Measurements from ENCODE around the gene MYBBP1A.
A peak's percentile ranks its signal among the peaks of the same experiment; 100 is the strongest.

The MYBBP1A gene

DNA sequence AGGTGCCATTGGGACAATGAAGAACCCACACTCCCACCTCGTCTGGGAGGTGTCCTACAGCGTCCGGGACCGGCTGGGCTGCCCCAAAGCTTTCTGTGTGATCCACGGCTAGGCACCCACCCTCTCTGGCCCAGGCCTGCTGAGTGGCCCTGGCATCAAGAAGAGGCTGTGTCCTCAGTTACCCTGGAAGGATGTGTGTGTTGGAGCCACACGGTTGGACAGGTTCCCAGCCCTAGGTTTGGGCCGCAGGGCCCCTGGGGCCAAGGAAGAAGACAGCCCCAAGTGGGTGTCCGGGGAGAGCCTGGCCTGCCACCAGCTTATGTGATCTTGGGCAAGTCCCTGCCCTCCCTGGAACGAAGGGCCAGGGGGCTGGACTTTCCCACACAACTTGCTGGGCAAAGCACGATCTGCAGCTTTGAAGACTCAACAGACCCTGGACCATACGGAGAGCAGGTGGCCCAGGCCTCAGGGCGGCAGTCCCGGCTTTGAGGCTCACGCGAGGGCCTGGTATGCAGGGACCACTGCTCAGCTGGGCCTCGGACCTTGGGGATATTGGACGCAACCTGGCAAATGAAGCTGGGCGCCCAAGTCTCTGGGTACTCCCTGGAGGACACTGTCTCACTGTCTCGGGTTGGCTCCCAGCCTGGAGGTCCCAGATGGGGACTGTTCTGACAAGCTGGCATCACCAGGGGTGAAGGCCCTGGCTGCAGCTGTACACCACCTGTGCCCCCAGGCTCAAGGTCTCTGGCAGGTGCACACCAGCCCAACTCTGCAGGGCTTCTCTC, 17.5 kb downstream of the MYBBP1A start:
- H3K27ac ChIP-seq, result peak overlapping the region; percentile 15; the same call in 1 of the 2 replicates
- TF ChIP-seq ZFX (IDR thresholded peaks at IDR 0.05; ENCODE audit: borderline replicate concordance), result no peak
- TF ChIP-seq, protein P1, sequence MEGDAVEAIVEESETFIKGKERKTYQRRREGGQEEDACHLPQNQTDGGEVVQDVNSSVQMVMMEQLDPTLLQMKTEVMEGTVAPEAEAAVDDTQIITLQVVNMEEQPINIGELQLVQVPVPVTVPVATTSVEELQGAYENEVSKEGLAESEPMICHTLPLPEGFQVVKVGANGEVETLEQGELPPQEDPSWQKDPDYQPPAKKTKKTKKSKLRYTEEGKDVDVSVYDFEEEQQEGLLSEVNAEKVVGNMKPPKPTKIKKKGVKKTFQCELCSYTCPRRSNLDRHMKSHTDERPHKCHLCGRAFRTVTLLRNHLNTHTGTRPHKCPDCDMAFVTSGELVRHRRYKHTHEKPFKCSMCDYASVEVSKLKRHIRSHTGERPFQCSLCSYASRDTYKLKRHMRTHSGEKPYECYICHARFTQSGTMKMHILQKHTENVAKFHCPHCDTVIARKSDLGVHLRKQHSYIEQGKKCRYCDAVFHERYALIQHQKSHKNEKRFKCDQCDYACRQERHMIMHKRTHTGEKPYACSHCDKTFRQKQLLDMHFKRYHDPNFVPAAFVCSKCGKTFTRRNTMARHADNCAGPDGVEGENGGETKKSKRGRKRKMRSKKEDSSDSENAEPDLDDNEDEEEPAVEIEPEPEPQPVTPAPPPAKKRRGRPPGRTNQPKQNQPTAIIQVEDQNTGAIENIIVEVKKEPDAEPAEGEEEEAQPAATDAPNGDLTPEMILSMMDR (IDR thresholded peaks at IDR 0.05), result no peak

DNA sequence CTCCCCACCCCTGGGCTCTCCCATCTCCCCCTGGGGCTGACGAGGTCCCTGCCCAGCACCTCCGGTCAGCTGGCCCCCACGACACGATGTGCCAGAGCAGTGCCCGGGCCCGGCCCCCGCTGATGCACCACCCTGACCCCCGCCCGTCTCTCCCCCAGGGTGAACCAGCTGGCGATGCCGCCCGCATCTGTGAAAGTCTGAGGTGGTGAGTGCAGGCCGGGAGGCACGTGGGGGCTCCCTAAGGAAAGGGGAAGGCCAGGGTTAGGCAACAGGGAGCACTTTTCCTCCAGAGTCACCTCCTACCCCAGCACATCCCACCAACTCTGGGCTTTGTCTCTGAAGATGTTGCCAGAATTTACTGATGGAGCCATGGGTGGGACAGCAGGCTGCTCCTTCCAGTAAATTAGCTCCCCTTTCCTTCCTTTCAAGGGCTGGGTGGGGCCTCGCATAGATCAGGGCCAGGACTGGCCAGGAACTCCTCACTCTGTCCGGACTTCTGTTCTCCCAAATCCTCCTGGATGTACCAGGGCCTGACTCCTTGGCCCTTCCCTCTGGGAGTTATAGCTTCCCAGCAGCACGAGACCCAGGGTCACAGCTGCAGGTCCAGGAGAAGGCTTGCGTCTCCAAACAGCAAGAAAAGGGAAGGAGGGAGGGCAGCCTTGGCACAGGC, 18.3 kb downstream of the MYBBP1A start:
- TF ChIP-seq, protein P1 (IDR thresholded peaks at IDR 0.05), result no peak
- TF ChIP-seq ZFX (IDR thresholded peaks at IDR 0.05; ENCODE audit: borderline replicate concordance), result no peak
- H3K27ac ChIP-seq, result peak overlapping the region; percentile 15; the same call in 1 of the 2 replicates

DNA sequence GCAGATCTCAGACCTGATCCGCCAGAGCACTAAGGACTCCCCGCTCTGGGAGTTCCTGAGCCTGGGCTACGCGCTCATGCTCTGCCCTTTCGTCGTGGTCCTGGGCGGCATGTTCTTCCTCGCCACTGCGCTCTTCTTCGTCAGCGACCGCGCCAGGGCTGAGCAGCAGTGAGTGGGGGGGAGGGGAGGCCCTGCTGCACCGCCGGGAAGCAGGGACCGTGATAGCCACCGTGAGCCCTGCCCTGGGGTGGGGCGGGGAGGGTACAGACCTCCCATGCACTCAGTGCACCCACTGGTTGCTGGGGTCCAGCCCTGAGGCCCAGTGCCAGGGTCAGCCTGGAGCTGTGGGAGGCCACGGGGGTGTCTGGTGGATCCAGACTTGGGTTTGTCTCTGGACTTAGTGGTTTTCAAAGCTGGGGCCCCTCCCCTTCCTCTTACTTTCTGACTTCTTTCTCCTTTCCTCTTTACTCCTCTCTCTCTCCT, 18.9 kb downstream of the MYBBP1A start:
- no peak overlapping the region for H3K27ac ChIP-seq
- TF ChIP-seq ZFX (IDR thresholded peaks at IDR 0.05; ENCODE audit: borderline replicate concordance), result no peak
- TF ChIP-seq, protein P1 (IDR thresholded peaks at IDR 0.05), result no peak

DNA sequence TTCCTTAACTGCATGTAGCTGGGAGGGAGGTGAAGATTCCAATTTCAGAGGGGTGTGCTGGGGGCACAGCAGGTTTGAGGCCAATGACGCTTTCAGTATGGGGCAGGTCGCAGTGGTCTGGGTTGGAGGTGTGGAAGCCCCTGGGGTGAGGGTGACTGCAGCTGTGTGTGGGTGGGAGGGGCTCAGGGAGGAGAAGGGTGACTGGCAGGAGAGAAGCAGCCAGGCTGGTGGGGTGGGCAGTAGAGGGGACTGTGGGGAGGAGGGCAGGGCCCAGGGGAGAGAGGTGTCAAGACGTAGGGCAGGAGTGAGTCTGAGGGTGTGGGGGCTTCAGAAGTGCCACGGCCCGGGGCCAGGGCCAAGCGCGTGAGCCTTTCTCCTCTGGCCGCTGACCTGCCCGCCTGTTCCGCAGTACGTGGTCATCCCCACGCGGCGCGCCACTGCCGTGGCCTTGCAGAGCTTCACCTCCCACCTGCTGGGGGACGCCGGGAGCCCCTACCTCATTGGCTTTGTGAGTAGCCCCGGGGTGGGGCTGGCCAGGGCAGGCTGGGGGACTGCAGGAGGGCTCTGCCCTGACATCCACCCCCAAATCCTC, 19.4 kb downstream of the MYBBP1A start:
- no peak overlapping the region for H3K27ac ChIP-seq
- no peak for TF ChIP-seq ZFX (IDR thresholded peaks at IDR 0.05; ENCODE audit: borderline replicate concordance)
- TF ChIP-seq, protein P1 (IDR thresholded peaks at IDR 0.05), result no peak

DNA sequence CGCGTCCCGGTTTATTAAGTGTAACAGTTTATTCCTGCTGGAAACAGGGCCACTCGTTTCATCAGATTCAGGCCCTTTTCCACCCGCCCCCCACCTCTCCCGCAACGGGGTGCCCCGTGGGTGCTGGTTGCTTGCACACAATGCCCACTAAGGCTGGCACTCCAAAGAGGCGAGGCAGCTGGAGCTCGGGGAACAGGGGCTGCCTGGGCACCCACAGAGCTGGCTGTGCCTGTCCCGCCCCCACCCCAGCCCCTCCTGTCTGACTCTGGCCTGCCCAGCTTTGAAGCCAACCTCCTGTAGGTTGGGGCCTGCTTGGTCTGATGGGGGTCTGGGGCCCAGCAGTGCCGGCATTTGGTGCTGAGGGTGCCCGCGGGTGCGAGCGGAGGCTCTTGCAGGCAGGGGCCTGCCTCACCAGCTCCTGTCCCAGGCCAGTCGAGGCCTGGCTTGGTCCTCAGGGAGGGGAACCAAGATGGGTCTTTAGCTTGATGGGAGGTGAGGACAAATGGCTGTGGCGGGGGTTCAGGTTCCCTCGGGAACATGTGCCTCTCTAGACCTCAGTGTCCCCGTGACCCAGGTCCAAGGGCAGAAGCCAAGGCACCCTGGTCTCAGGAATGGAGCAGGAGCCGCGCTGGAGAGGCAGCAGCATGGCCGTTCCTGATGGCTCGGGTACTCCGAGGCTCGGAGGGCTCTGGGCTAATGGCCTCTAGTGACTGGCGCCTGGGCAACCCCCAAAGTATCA, 20.1 kb downstream of the MYBBP1A start:
- no peak overlapping the region for H3K27ac ChIP-seq
- TF ChIP-seq, protein P1 (IDR thresholded peaks at IDR 0.05), result no peak
- no peak for TF ChIP-seq ZFX (IDR thresholded peaks at IDR 0.05; ENCODE audit: borderline replicate concordance)

DNA sequence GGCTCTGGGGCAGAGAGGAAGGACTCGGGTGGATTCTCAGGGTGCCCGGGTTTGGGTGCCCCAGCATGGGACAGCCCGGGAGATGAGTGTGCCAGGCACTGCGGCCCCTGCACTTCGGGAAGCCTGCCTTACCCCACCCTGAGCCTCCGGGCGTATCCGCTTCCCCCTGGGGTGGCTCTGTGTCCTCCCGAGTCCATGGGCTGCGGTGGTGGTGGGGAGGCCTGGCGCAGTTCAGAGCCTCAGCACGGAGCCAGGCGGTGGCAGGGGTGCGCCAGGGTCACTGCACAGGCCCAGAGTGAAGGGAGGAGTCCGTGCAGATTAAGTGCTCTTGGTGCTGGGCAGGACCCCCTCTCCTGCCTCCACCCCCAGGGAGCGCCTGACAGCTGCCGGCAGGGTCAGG, 20.7 kb downstream of the MYBBP1A start:
- no peak for TF ChIP-seq ZFX (IDR thresholded peaks at IDR 0.05; ENCODE audit: borderline replicate concordance)
- TF ChIP-seq, protein P1 (IDR thresholded peaks at IDR 0.05), result no peak
- no peak overlapping the region for H3K27ac ChIP-seq

Data from 22Rv1 (cell line).